Dermis microvascular lymphatic vessel endothelial cell (primary cell): ENCODE measurements around the gene EME2. TPM values are rescaled to one million over a fixed set of nuclear protein-coding genes. Genes with fewer than 3 reads are reported as not detected.

Experiments
- DNase-seq, 2 donors: peaks; one replicate each; pipeline versions ENCODE4 v3.0.0 to v3.0.0-alpha.2; 2010; ENCODE audit warnings: low read depth in 2 of 2
- total RNA-seq: library from RNA; depleted of rRNA; stranded (reverse); fragments of >200 nt; gene quantifications from 2 replicates; pipeline ENCODE4 v1.2.1, GENCODE V29; 2014

EME2 gene
- total RNA-seq, 1 donor from 2014 or later: 2.6 TPM

DNA sequence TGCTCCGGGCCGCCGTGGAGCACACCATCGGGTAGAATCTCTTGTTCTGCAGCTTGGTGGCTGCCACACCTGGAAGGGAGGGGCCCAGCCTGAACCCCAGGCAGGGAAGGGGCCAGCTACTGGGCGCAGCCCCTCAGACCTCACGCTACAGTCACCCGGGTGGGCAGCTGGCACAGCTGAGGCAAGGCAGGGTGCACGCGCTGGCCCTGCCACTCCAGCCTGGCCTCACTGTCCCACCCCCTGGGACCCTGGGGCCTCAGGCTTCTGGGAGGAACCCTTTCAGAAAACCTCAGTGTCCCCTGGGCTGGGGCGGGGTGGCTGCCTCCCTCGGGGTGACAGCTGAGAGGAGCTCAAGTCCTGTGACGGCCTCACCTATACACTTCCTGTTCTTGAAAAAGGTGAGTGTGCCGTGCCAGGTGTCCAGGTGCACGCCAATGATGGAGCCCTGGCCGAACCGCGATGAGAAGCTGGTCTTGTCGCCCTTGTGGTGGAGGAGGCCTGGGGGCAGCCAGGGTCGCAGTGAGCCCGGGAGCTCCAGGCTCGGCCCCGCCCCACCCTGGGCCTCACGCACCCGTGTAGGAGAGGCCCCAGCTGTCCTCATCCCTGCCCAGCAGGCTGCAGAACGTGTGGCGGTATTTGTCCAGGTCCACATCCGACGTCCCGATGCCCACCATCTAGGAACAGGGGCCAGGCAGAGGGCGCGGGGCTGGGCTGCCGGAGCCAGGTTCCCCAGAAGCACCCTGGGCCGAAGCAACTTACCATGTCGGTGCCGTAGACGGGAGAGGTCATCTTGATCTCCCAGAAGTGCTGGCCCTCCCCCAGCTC is 5.0 kb downstream of the EME2 start:
- no peak for DNase-seq

DNA sequence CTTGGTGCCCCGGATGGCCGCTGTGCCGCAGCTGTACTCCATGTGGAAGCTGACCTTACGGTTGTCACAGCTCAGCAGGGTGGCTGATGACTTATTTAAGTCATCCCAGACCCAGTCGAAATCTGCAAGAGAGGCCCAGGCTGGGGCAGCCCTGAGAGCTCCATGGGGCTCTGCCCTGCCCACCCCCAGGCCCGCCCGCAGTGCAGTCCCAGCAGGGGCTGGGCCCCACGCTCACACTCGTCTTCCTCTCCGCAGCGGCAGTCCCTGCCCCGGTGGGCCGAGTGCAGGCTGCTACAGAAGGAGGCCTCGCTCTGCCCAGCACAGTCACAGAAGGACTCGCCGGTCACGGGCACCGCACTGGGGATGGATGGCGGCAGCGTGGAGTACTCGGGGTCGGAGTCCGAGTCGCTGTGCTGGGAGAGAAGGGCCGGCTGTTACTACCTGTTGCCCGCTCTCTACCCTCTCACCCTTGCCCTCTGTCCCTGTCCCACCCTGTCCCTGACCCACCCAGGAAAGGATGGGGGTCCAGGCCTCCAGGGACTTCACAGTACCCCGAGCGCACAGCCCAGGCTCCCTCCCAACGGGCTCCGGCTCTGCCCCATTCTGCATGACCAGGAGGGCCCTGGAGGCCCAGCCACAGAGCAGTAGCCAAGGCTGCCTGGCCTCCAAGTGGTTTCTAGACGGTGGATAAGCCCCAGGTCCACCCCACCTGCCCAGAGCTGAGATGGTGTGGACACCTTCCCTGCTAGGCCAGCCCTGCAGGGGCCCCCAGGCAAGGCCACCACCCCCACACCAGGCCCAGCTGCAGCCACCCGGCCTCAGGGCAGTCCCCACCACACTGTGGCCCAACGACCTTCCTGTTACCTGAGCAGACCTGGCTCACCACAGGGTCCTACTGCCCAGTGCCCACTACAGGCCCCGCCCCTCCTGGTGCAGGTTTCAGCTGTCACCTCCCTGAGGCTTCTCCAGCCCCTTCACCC is 5.9 kb downstream of the EME2 start:
- no peak for DNase-seq

DNA sequence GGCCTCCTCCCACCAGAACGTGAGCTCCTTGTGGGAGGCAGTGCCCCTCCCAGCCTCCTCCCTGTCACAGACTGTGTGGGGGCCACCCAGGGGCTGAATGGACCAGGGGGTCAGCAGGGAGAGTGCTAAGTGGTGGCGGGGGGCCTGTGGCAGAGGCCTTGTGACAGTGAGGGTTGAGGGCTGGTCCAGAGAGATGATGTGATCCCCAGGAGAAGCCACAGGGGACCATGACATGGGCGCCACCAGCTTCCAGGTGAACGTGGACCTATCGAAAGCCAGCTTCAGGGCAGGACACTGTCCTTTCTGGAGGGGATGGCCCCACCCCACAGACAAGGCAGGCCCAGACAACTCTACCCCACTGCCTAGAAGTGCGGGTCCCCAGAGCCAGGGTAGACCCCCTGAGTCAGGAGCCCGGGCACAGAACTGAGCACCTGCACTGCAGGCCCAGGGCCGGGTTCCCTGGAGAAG is 6.7 kb downstream of the EME2 start:
- no peak for DNase-seq

DNA sequence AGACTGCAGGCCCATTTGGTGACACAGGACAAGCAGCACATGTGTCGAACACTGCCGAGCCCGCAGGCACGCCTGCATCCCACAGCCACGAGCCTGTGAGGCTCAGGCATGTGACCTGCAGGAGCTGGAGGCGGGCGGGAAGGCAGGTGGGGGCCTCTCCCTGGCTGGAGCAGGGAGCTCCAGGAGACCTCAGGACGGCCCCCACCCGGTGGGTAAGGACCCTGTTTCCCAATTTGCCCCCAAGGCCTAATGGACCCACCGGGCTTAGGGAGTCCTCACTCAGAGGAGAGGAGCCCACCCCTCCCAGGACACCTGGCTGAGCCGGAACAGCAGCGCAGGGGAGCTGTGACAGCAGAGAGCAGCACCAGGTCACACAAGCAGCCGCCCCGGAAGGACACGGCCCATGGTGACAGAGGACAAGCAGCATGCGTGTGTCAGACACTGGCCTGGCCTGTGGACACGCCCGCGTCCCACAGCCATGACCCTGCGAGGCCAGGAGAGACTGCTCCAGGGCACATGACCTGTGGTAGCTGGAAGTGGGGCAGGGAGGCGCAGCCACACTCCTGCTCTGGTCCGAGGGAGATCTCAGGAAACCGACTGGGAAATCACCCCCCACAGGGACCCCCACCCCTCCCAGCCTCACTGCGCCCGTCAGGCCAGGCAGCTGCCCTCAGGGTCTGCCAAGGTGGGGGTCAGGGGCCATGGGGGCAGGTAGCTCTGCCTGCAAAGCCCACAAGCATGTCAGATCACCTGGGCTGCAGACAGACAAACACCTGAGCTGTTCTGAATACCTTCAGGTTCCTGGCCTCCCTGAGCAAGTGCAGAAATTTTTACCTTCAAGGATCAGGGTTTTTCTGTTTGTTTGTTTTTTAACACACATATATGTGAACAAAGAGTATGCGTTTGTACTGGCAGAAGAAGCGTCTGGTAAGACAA is 7.4 kb downstream of the EME2 start:
- DNase-seq: no peak

DNA sequence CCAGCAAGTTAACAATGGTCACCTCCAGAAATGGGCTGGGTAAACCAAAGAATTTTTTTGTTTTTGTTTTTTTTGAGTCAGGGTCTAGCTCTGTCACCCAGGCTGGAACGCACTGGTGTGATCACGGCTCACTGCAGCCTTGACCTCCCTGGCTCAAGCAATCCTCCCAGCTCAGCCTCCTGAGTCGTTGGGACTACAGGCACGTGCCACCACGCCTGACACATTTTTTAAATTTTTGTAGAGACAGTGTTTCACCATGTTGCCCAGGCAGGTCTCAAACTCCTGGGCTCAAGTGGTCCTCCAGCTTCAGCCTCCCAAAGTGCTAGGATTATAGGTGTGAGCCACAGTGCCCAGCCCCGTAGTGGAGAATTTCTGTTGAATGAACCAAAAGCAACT is 8.1 kb downstream of the EME2 start:
- no peak for DNase-seq

DNA sequence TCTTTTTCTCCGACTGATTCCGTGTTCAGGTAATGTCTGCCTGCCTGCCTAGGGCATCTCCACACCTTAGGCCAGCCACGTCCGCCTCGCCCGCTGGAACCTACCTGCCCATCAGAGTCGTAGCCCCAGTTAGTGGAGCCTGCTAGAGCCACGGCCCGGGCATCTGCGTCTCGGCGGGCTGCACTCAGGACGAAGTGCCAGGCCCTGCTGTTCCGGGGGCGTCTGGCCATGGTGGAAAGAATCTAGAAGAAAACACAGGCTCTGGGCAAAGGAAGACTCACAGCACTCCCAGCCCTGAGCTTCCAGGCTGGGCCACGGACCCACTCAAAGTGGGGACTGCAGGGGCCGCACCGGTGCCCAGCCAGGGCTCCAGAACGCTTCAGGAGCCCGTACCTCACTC is 8.6 kb downstream of the EME2 start:
- DNase-seq: no peak

DNA sequence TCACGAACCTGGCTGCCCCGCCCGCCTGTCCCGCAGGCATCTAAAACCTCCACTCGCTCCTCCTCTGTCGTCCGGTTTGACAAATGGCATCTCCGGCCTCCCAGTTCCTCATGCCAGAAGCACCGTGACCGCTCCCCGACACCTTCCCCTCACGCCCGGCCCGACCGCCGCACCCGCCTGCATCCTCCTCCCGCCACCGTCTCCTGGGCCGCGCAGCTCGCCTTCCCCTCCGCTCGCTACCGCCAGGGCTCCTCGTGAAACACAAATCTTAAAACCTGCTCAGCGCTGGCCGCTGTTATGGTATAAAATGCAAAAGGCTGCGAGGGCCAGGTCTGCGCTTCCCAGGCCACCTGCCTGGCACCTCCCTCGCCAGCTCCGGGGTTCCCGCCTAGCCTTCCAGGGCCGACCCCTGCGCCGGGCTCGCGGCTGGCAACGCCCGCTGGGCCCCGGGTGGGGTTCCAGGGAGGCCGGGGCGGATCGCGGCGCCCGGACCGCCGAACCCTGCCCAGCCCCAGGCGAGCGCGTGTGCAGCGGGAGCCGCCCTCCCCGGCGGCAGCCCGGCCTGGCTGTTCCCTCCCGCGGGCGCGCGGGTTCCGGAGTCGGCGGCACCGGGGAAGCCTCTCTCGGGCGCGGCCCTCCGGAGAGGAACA is 9.3 kb downstream of the EME2 start:
- DNase-seq: peak in 1 of 2 donors; percentile 30

DNA sequence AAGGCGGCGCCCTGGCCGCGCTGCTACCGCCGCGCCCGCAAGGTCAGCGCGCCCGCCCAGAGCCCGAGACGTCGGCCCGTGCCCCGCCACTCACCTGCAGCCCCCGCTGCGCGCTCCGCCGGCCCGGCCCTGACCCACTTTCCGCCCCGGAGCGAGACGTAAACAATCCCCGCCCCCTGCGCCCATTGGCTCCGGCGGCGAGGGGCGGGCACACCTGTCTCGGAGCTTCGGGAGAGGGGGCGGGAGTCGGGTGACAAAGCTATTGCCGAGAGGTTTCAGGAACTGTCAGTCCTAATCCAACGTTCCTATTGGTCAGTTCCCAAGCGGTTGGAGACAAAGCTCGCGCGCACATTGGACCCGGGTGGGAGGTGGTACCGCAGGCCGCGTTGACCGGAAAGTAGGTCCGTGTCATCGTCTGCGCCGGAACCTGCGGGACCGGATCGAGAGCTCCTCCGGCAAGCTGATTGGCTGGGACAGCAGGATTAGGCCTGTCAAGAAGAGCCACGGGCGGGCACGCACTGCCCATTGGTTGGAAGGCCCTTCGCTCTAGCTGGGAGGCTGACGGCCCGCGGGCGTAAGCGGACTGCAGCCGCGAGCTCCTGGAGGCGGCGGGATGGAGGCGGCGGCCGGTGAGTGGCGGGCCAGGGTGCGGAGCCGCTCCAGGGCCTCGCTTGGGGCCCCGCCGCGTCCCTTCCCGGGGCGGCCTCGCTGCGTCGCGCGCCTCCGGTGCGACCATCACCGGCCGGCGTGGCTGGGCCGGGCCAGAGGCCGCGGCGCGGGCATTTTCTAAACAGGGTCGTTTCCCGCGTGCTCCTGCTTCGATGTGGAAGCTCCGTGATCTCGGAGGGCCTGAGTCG is 10.0 kb downstream of the EME2 start, which contains the start of the genes NUBP2 and SPSB3:
NUBP2 (plus strand) TSS at position 553 of the 857 bp plus-strand sequence; CDS start at position 614, 61 bp downstream.
SPSB3 (minus strand) TSS at position 164 of the 857 bp plus-strand sequence. CDS start 1,088 bp downstream, outside the sequence.
- peak; percentile 100 for DNase-seq

DNA sequence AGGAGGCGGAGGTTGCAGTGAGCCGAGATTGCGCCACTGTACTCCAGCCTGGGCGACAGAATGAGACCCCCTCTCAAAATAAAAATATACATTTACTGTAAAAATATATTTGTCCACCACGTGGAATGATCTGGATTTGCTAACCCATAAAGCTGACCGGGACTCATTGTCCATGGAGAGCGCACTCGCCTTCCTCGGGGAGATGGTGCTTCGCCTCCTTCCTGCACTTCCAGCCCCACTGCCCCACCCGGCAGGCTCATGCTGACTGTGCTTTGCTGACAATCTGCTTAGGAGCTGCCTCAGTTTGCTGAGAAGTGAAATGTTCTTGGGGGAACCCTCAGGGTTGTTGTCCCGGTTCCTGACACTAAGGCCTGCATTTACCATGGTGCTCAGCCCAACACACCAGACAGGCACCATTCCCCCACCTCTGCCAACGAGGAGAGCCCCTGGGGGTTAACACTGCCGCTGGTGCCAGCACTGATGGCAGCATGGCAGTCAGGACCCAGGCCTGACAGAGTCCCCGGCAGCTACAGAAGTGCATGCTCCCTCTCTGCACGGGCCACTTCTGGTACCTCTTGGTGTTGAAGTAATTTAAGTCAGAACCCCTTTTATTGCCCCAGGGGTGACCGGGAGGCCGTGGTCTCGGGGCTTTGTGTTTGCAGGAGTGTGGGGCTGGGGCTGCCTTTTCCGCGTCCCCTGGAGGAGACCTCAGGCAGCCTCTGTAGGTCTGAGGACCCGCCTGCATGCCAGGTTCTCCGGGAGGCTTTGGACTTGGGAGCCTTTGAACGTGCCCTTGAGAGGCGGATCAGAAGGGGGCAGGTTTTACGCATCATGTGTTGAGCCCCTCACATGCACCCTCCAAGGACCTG is 12.6 kb downstream of the EME2 start:
- DNase-seq: no peak

DNA sequence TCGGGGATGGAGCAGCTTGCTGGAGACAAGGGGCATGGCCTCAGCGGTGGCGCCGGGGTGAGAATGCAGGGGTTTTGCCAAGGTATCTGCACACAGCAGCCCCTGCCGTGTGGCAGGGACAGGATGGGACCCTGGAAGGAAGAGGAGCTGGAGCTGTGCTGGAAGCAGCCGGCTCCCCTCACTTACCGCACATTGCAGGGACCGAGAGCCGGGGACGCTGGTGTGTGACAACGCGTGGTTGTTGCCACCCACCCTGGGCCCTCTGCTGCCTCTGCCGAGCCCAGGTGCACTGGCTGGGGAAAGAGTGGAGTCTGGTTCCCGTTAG is 13.2 kb downstream of the EME2 start:
- DNase-seq: no peak

DNA sequence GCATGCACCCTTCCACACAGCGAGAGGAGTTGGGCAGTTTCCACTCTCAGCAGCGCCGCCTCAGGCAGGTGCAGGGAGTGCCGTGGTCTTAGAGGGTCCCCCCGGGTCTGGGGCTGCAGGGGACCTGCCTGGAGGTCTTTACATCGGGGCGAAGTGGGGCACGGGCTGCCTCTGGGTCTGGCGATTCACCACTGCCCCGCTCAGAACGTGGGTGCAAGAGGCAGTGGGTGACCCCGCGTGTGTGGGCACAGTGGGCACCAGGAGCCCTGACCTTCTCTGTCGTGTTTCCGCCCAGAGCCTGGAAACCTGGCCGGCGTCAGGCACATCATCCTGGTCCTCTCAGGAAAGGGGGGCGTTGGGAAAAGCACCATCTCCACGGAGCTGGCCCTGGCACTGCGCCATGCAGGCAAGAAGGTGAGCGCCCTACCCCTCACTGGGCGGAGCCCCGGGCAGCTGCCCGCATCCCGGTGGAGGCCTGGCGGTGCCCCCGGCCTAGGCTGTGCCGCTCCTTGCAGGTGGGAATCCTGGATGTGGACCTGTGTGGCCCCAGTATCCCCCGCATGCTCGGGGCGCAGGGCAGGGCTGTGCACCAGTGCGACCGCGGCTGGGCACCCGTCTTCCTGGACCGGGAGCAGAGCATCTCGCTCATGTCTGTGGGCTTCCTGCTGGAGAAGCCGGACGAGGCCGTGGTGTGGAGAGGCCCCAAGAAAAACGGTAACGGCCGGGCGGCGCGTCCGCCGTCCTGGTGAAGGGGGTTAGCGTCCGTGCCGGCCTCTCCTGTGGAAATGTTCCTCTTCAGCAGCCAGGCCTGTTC is 13.8 kb downstream of the EME2 start:
- no peak for DNase-seq

DNA sequence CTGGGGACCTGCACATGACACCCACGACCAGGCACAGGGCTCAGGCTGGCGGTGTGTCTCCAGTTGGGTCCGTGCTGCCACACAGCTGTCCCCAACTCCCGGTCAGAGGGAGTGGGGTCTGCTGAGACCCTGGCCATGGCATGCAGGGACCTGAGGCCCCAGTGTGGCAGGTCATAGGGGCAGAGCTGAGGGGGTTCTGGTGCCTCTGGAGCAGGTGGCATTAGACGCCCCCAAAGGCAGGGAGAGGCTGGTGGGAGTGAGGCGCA is 14.4 kb downstream of the EME2 start:
- DNase-seq: no peak

DNA sequence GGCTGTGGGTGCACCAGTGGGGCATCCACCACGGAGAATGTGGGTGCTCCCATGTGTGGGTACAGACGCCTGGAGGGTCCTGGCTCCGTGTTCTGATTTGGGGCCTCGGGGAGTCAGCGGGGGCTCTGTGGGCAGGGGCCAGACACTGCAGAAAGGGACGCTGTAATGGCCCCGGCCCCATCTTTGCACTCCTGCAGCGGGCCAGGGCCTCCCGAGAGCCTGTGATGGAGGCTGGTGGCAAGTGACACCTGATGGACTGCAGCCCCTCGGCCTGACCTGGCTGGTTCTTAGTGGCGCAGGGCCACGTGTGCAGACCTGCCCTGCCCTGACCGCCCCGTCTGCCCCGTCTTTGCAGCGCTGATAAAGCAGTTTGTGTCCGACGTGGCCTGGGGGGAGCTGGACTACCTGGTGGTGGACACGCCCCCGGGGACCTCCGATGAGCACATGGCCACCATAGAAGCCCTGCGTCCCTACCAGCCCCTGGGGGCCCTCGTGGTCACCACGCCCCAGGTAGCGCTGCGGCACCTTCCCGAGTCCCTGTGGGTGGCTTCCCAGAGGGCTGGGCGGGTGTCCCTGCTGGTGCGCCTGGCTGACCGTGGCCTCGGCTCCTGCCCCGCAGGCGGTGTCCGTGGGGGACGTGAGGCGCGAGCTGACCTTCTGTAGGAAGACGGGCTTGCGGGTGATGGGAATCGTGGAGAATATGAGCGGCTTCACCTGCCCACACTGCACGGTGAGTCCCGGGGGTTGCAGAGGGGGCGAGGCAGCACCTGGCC is 14.9 kb downstream of the EME2 start:
- no peak for DNase-seq

DNA sequence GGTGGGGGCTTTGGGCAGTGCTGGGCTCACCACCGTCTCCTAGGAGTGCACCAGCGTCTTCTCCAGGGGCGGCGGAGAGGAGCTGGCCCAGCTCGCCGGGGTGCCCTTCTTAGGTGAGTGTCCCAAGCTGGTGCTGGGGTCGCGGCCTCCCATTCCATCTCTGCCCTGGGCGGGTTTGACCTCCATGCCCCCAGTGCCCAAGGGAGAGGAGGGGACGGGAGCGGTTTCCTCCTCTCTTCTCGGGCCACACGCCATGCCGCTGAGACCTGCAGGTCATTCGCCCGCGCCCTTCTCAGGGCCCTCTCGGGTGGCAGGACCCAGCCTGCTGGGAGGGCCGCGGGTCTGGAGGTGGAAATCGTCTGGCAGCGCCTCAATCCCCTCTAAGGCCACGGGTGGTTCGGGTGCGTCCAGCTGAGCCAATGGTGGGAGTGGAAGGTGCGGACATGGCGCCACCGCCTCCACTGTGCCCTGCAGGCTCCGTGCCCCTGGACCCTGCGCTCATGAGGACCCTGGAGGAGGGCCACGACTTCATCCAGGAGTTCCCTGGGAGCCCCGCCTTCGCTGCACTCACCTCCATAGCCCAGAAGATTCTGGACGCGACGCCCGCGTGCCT is 15.6 kb downstream of the EME2 start:
- DNase-seq: no peak

DNA sequence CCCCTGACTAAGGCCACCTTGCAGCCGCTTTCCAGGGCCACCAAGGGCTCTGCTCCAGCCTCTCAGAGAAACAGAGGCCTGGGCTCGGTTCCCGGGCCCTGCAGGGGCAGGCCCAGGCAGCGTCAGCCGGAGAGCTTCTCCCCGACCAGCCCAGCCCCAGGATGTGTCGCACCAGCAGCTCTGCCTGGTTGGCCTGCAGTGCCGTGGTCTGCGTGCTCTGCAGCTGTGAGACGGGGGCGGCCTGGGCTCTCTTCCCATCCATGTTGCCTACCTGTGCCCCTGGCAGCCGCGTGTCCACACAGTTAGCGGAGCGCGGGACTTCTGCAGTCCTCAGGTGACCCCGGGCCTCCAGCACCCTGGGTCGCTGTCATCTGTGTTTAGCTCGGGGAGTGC is 16.1 kb downstream of the EME2 start:
- no peak for DNase-seq

DNA sequence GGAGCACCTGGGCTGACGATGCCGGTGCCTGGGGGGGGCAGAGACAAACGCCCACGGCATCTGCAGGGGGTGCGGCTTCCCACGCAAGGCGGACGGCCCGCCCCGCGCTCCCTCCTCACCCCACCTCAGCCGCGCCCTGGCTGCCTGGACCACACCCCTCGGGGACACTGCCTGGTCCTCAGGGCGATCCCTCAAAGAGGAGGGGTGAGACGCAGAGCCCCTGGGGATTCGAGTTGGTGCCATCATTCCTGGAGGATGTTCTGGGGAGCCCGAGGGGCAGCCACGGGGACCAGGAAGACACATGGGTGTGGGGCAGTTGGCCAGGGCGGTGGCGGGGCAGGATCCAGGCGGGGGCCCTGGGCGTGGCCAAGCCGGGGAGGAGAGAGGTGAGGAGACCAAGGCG is 17.0 kb downstream of the EME2 start:
- no peak for DNase-seq

DNA sequence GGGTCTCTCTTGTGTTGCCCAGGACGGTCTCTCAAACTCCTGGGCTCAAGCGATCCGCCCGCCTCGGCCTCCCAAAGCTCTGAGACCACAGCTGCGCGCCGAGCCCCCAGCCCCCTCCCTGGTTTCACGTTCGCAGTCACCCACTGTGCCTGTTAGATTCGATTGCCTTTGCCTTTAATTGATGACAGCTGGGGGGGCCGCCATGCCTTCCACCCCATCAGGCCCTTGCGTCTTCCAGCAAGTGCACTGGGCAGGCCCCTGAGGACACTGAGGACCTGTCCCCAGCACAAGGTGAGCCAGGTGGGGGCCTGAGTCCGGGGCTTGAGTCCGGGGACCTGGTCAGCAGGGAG is 17.6 kb downstream of the EME2 start:
- no peak for DNase-seq
